Measurements from ENCODE around the gene ANTKMT. TPM values are rescaled to one million over a fixed set of nuclear protein-coding genes. Genes with fewer than 3 reads are reported as not detected.

ANTKMT gene
- total and polyA plus RNA-seq, 7 donors = 18.6 to 53.1 (median 35.5) TPM

DNA sequence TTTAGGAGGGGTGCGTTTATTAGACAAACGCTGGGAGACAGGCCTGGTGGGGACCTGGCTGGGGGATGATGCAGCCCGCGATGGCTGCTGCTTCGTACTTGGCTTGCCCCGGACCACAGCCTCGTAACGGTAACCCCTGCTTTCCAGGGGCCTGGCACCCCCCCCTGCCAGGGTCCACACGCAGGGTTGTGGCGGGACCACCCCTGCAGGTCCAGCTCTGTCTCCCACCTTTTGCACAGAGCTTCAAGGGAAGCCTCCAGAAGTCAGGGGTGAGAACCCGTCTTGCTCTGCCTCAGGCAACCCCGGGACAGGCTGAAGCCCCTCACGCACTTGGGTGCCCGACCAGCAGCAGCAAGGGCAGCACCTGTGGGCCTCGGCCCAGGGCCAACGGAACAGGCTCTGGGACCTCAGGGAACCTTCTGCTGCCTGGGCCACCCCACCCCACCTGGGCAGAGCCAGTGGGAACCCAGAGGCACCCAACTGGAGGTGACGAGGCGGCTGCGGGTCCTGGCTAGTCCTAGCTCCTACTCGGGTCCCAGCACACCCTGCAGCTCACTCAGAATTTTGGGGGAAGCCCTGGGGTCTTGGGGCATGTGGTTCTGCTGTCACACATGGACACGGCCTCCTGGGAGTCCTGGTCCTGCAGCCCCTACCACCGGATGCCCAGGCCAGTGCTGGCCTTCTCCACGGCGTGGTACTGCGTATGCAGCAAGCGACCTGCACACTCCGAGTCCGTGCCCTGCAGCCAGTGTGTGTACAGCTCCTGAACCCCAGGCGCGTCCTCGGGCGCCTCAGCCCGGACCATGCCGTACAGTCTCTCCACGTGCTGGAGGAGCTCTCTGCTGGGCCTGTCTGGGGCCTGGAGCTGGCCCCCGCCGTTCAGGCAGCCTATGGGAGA is 9.1 kb downstream of the ANTKMT start:
- Histone ChIP-seq H3K27me3 (peaks cover 27 to 43% (median 30%) of the 10 kb centered on the region in 3 donors), H3K4me1 (peaks cover 0 to 33% (median 27%) of the 10 kb centered on the region in 4 donors), H3K4me3 (no peak overlapping the region), H3K36me3 (peaks cover 0 to 36% (median 17%) of the 10 kb centered on the region in 4 donors), H3K9me3 (no peaks in the 10 kb centered on the region), H3K27ac (no peak overlapping the region)
- 91 to 92% methylated on average over 37 of the region's 37 CpGs for WGBS, 2 donors
- TF ChIP-seq EP300 (IDR thresholded peaks at IDR 0.05) (no peak), POLR2AphosphoS5 (IDR thresholded peaks at IDR 0.05) (no peak)
- intact Hi-C loops (cut with DNase I) = no loop called here
- no peak for DNase-seq

DNA sequence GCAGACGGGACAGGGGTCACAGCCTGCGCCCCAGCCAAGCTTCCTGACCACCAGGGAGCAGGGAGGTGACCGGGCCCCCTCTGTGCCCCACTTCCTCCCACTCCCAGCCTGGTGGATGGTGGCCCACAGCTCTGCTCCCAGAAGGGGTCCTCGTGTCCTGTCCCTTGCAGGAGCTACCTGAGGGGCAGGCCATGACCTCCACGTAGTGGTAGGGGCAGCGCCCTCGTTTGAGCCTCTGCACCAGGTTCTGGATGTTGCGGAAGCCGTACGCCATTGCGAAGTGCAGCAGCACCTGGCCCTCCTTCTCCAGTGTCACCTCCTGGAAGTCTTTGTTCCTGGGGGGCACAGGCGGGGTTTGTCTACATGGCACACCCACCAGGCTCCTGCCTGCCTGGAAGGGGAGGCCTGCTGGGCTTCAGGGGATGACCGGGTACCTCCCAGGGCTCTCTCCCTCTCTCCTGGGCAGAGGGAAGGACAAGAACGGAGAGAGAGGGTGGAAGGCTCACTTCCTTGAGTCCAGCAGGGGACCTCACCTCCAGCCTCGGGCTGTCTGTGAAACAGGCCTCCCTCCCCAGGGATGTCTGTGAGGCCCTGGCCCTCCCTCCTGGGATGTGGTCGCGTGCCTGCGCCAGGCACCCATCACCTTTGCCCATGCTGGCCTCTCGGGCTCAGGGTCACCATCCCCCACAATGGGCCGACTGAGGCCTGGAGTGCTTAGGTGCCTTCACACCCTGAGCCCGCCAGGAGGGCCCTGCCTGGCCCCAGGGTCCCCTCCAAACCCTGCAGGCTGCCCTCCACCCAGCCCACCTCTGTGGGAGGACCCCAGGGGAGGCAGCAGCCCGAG is 9.9 kb downstream of the ANTKMT start:
- WGBS, 2 donors = 88 to 91% methylated on average over 22 of the region's 22 CpGs
- intact Hi-C loops (cut with DNase I) = no loop called here
- H3K27ac ChIP-seq = no peak overlapping the region
- DNase-seq = no peak
- peaks cover 0 to 31% (median 27%) of the 10 kb centered on the region in 4 donors for H3K4me1 ChIP-seq
- no peak for TF ChIP-seq POLR2A (IDR thresholded peaks at IDR 0.05)
- no peak for TF ChIP-seq POLR2AphosphoS5 (IDR thresholded peaks at IDR 0.05)
- TF ChIP-seq, protein P1, sequence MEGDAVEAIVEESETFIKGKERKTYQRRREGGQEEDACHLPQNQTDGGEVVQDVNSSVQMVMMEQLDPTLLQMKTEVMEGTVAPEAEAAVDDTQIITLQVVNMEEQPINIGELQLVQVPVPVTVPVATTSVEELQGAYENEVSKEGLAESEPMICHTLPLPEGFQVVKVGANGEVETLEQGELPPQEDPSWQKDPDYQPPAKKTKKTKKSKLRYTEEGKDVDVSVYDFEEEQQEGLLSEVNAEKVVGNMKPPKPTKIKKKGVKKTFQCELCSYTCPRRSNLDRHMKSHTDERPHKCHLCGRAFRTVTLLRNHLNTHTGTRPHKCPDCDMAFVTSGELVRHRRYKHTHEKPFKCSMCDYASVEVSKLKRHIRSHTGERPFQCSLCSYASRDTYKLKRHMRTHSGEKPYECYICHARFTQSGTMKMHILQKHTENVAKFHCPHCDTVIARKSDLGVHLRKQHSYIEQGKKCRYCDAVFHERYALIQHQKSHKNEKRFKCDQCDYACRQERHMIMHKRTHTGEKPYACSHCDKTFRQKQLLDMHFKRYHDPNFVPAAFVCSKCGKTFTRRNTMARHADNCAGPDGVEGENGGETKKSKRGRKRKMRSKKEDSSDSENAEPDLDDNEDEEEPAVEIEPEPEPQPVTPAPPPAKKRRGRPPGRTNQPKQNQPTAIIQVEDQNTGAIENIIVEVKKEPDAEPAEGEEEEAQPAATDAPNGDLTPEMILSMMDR (IDR thresholded peaks at IDR 0.05) = no peak
- no peak for TF ChIP-seq EP300 (IDR thresholded peaks at IDR 0.05)
- H3K36me3 ChIP-seq = peaks cover 6 to 42% (median 22%) of the 10 kb centered on the region in 4 donors
- peaks cover 23 to 35% (median 28%) of the 10 kb centered on the region in 3 donors for H3K27me3 ChIP-seq
- H3K4me3 ChIP-seq = no peak overlapping the region
- no peaks in the 10 kb centered on the region for H3K9me3 ChIP-seq

DNA sequence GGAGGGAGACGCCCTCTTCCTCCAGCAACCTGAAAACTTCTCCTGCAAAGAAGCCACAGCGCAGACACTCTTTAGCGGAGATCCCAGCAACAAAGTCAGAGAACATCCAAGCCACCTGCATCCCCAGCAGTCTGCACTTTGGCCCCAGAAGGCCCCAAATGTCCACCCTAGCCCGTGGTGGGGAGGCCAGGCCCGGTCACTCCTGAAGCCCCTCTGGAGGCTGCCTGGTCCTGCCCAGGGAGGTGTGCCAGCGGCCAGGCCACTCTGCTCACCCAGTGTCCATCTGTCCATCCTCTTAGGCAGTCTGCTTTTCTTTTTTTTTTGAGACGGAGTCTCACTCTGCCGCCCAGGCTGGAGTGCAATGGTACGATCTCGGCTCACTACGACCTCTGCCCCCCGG is 11.4 kb downstream of the ANTKMT start:
- DNase-seq = no peak
- Histone ChIP-seq H3K27me3 (peaks cover 10 to 22% (median 14%) of the 10 kb centered on the region in 3 donors), H3K27ac (no peak overlapping the region), H3K36me3 (peaks cover 20 to 57% (median 33%) of the 10 kb centered on the region in 4 donors), H3K9me3 (no peaks in the 10 kb centered on the region), H3K4me1 (peaks cover 0 to 17% (median 16%) of the 10 kb centered on the region in 4 donors), H3K4me3 (no peak overlapping the region)
- intact Hi-C loops (cut with DNase I) = no loop called here
- WGBS, 2 donors = 94 to 96% methylated on average over 12 of the region's 12 CpGs
- TF ChIP-seq EP300 (IDR thresholded peaks at IDR 0.05) (no peak), POLR2A (IDR thresholded peaks at IDR 0.05) (no peak), POLR2AphosphoS5 (IDR thresholded peaks at IDR 0.05) (no peak)
- TF ChIP-seq, protein P1 (IDR thresholded peaks at IDR 0.05) = no peak

DNA sequence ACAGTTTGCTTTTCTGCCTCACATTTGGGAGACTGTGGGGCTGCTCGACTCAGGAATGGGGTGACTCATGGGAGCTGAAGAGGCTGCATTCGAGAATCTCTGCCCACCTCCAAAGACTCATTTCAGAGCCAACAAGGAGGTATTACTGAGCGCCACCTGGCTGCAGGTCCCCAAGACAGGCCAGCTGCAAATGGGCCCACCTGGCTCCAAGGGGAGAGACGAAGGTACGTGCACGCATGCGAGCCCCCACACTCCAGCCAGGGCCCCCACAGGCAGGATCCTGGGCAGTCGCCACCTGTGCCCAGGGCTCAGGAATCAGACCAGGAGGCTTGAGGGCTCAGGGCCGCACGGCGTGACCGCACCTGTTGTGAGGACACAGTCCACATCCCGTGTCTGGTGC is 12.0 kb downstream of the ANTKMT start:
- H3K27ac ChIP-seq = no peak overlapping the region
- intact Hi-C loops (cut with DNase I) = no loop called here
- no peak for TF ChIP-seq EP300 (IDR thresholded peaks at IDR 0.05)
- no peak for TF ChIP-seq POLR2AphosphoS5 (IDR thresholded peaks at IDR 0.05)
- TF ChIP-seq, protein P1 (IDR thresholded peaks at IDR 0.05) = no peak
- TF ChIP-seq POLR2A (IDR thresholded peaks at IDR 0.05) = no peak
- H3K36me3 ChIP-seq = peaks cover 26 to 63% (median 36%) of the 10 kb centered on the region in 4 donors
- no peak for DNase-seq
- no peaks in the 10 kb centered on the region for H3K9me3 ChIP-seq
- peaks cover 4 to 15% (median 10%) of the 10 kb centered on the region in 3 donors for H3K27me3 ChIP-seq
- H3K4me3 ChIP-seq = no peak overlapping the region
- 89% methylated on average over 13 of the region's 13 CpGs for WGBS, 2 donors
- H3K4me1 ChIP-seq = peaks cover 0 to 11% (median 10%) of the 10 kb centered on the region in 4 donors

Measured in sigmoid colon (tissue), 7 donors.